ENCODE data around the gene SYDE1. TPM values are rescaled to one million over a fixed set of nuclear protein-coding genes. Genes with fewer than 3 reads are reported as not detected.

SYDE1 gene
- total and polyA plus RNA-seq, 2 experiments from 2014 or later, result 4.1 to 21.4 TPM

DNA sequence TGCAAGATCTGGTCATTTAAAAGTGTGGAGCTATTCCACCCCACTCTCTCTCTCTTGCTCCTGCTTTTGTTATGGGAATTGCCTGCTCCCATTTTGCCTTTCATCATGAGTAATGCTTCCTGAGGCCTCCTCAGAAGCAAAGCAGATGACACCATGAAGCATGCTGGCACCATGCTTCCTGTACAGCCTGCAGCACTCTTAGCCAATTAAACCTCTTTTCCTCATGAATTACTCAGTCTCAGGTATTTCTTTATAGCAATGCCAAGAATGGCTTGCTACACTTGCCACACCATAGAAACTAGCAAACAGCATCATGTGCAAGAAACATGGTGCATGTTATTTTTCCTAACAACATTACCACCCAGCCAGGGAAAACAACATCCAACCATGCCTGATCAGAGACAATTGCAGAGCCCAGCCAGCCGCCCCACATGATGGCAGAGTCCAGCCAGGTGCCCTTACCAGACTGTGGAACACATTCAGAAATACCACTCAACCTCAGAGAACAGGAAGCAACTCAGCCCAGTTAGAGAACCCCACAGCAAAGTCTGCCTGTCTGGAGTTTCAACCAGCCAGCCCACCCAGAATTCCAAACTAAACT, 36.9 kb downstream of the SYDE1 start:
- ATAC-seq, result no peak
- H4K20me1 ChIP-seq (replicated peaks; ENCODE audit: insufficient read depth), result no peaks in the 10 kb centered on the region
- Mint-ChIP-seq H3K4me3 (no peak overlapping the region), H3K9me3 (peaks cover 14% of the 10 kb centered on the region), H3K27me3 (ENCODE audit: insufficient read depth, low read depth, poor library complexity) (peaks cover 4% of the 10 kb centered on the region), H3K4me1 (no peaks in the 10 kb centered on the region), H3K36me3 (ENCODE audit: low read depth) (no peaks in the 10 kb centered on the region; the same call in 2 of the 3 replicates), H3K27ac (no peak overlapping the region)
- H3K4me1 ChIP-seq (ENCODE audit: insufficient read depth), result no peaks in the 10 kb centered on the region
- H3K9me2 ChIP-seq (ENCODE audit: insufficient read depth), result 0 out of 2 replicates have a peak, but pooled peaks cover 6% of the 10 kb centered on the region
- no peak overlapping the region for H3K4me2 ChIP-seq
- H3K4me3 ChIP-seq, result no peak overlapping the region
- no peaks in the 10 kb centered on the region for H3K79me2 ChIP-seq (replicated peaks; ENCODE audit: insufficient read depth)
- TF ChIP-seq STAT1 (IDR thresholded peaks at IDR 0.05; ENCODE audit: unreplicated experiment) (no peak), ZNF114 (CRISPR knock-in tag; IDR thresholded peaks at IDR 0.05) (no peak), ZNF331 (CRISPR knock-in tag; IDR thresholded peaks at IDR 0.05; ENCODE audit: low read depth) (peak; percentile 83)
- H3F3A ChIP-seq (replicated peaks; ENCODE audit: low read depth), result no peaks in the 10 kb centered on the region
- H2AFZ ChIP-seq, result peak overlapping the region; percentile 38; the same call in 1 of the 2 replicates
- no peak for DNase-seq (ENCODE audit: low spot score)
- H3K36me3 ChIP-seq (ENCODE audit: insufficient read depth), result no peaks in the 10 kb centered on the region
- H3K27me3 ChIP-seq (ENCODE audit: insufficient read depth), result no peaks in the 10 kb centered on the region
- H3K27ac ChIP-seq (ENCODE audit: low read depth), result no peak overlapping the region

DNA sequence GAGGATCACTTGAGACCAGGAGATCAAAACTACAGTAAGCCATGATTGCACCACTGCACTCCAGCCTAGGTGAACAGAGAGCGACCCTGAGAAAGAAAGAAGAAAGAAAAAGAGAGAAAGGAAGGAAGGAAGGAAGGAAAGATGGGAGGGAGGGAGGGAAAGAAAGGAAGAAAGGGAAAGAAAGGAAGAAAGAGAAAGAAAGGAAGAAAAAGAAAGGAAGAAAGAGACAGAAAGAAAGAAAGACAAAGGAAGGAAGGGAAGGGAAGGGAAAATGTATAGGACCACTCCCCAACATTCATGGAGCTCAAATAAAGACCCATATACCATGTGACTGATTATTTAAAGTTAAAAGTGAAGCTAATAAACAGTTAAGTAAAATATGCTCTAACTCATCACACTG, 39.9 kb downstream of the SYDE1 start:
- ATAC-seq, result no peak
- no peak overlapping the region for H3K4me3 Mint-ChIP-seq
- H4K20me1 ChIP-seq (replicated peaks; ENCODE audit: insufficient read depth), result no peaks in the 10 kb centered on the region
- no peaks in the 10 kb centered on the region for H3F3A ChIP-seq (replicated peaks; ENCODE audit: low read depth)
- no peaks in the 10 kb centered on the region for H3K4me1 Mint-ChIP-seq
- H3K27me3 Mint-ChIP-seq (ENCODE audit: insufficient read depth, low read depth, poor library complexity), result peaks cover 5% of the 10 kb centered on the region
- no peak overlapping the region for H2AFZ ChIP-seq
- H3K36me3 Mint-ChIP-seq (ENCODE audit: low read depth), result no peaks in the 10 kb centered on the region
- no peak overlapping the region for H3K4me2 ChIP-seq
- H3K4me3 ChIP-seq, result no peak overlapping the region
- no peaks in the 10 kb centered on the region for H3K36me3 ChIP-seq (ENCODE audit: insufficient read depth)
- no peak overlapping the region for H3K27ac Mint-ChIP-seq
- H3K27ac ChIP-seq (ENCODE audit: low read depth), result no peak overlapping the region
- H3K4me1 ChIP-seq (ENCODE audit: insufficient read depth), result no peaks in the 10 kb centered on the region
- 0 out of 2 replicates have a peak, but pooled peaks cover 6% of the 10 kb centered on the region for H3K9me2 ChIP-seq (ENCODE audit: insufficient read depth)
- no peak for DNase-seq (ENCODE audit: low spot score)
- H3K27me3 ChIP-seq (ENCODE audit: insufficient read depth), result no peaks in the 10 kb centered on the region
- no peaks in the 10 kb centered on the region for H3K79me2 ChIP-seq (replicated peaks; ENCODE audit: insufficient read depth)
- H3K9me3 Mint-ChIP-seq, result no peaks in the 10 kb centered on the region; the same call in 2 of the 3 replicates
- TF ChIP-seq ZNF114 (CRISPR knock-in tag; IDR thresholded peaks at IDR 0.05) (no peak), EZH2phosphoT487 (IDR thresholded peaks at IDR 0.05; ENCODE audit: unreplicated experiment) (no peak), STAT1 (IDR thresholded peaks at IDR 0.05; ENCODE audit: unreplicated experiment) (no peak), EZH2 (IDR thresholded peaks at IDR 0.05; ENCODE audit: low read depth, unreplicated experiment) (no peak), NANOG (IDR thresholded peaks at IDR 0.05; ENCODE audit: borderline replicate concordance) (no peak), JUNB (IDR thresholded peaks at IDR 0.05; ENCODE audit: unreplicated experiment) (no peak), POLR2AphosphoS5 (IDR thresholded peaks at IDR 0.05; ENCODE audit: low read depth) (no peak), ZNF462 (CRISPR knock-in tag; IDR thresholded peaks at IDR 0.05) (no peak), ZNF331 (CRISPR knock-in tag; IDR thresholded peaks at IDR 0.05; ENCODE audit: low read depth) (no peak)
- TF ChIP-seq, protein P1, sequence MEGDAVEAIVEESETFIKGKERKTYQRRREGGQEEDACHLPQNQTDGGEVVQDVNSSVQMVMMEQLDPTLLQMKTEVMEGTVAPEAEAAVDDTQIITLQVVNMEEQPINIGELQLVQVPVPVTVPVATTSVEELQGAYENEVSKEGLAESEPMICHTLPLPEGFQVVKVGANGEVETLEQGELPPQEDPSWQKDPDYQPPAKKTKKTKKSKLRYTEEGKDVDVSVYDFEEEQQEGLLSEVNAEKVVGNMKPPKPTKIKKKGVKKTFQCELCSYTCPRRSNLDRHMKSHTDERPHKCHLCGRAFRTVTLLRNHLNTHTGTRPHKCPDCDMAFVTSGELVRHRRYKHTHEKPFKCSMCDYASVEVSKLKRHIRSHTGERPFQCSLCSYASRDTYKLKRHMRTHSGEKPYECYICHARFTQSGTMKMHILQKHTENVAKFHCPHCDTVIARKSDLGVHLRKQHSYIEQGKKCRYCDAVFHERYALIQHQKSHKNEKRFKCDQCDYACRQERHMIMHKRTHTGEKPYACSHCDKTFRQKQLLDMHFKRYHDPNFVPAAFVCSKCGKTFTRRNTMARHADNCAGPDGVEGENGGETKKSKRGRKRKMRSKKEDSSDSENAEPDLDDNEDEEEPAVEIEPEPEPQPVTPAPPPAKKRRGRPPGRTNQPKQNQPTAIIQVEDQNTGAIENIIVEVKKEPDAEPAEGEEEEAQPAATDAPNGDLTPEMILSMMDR (conservative IDR thresholded peaks at IDR 0.05; ENCODE audit: low read depth in 2 of 2), result no peak
- TF ChIP-seq, protein P2, sequence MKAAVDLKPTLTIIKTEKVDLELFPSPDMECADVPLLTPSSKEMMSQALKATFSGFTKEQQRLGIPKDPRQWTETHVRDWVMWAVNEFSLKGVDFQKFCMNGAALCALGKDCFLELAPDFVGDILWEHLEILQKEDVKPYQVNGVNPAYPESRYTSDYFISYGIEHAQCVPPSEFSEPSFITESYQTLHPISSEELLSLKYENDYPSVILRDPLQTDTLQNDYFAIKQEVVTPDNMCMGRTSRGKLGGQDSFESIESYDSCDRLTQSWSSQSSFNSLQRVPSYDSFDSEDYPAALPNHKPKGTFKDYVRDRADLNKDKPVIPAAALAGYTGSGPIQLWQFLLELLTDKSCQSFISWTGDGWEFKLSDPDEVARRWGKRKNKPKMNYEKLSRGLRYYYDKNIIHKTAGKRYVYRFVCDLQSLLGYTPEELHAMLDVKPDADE (IDR thresholded peaks at IDR 0.05), result no peak
